Esophagus squamous epithelium (tissue), 5 donors: Measurements from ENCODE around the gene FOXP1. TPM values are rescaled to one million over a fixed set of nuclear protein-coding genes. Genes with fewer than 3 reads are reported as not detected.

Source experiments
- DNase-seq: peaks from one replicate; lab custom pipeline; 2025; lab: John Stamatoyannopoulos, UW
- H3K27ac ChIP-seq, 4 donors: fragments of 200-600 bp; sonication (generic); one replicate each; pipeline ENCODE4 v1.5.1; 2016 to 2019; ENCODE audit warnings: mild to moderate bottlenecking in 1 of 4
- H3K27me3 ChIP-seq, 4 donors: fragments of 200-600 bp; sonication (generic); 1 replicate in 3 of 4; 2 replicates in 1 of 4; pipeline versions ENCODE4 v1.5.1 to v1.6.0; 2017 to 2021; ENCODE audit warnings: antibody characterized with exemption in 1 of 4
- H3K36me3 ChIP-seq, 3 donors: fragments of 200-600 bp; sonication (generic); one replicate each; pipeline ENCODE4 v1.5.1; 2016 to 2019
- H3K4me1 ChIP-seq, 3 donors: fragments of 200-600 bp; sonication (generic); one replicate each; pipeline ENCODE4 v1.5.1; 2017 to 2019
- H3K4me3 ChIP-seq, 4 donors: fragments of 200-600 bp; sonication (generic); 1 replicate in 3 of 4; 2 replicates in 1 of 4; pipeline ENCODE4 v1.5.1; 2016 to 2019; ENCODE audit warnings: mild to moderate bottlenecking in 2 of 4, moderate library complexity in 1 of 4
- H3K9me3 ChIP-seq, 3 donors: fragments of 200-600 bp; sonication (generic); one replicate each; pipeline ENCODE4 v1.5.1; 2016 to 2019
- CTCF ChIP-seq, 6 experiments: fragments of 450-650 bp in 4 of 6; fragments of 200-600 bp in 2 of 6; sonication (generic) in 2 of 6; IDR thresholded peaks; one replicate each; pipeline ENCODE4 v1.5.1; 2016 to 2019; ENCODE audit warnings: antibody characterized with exemption in 6 of 6, mild to moderate bottlenecking in 4 of 6, moderate library complexity in 4 of 6
- POLR2A ChIP-seq, 4 donors: fragments of 450-650 bp; IDR thresholded peaks; one replicate each; pipeline ENCODE4 v1.6.1; 2017; ENCODE audit warnings: antibody characterized with exemption in 4 of 4, mild to moderate bottlenecking in 4 of 4, moderate library complexity in 3 of 4
- WGBS, 2 donors: methylation state at CpG; one replicate each; pipeline ENCODE4 v1.1.5; 2018; 5-methylcytosine and 5-hydroxymethylcytosine counted together
- intact Hi-C: fragments of 100-400 bp; cut with DNase I; formaldehyde crosslinking; loops from one replicate; pipeline ENCODE4 v1.15.0; 2022
- total RNA-seq, 4 donors: library from RNA; depleted of rRNA; stranded (reverse); fragments of >200 nt; gene quantifications; one replicate each; pipeline ENCODE4 v1.1.0, GENCODE V29; 2016
- donor health status: DM: yes; HTN: yes; CAD: no.

FOXP1 gene
- total RNA-seq, 4 donors from 2014 or later, result 49.1 to 124 (median 61.1) TPM

- Histone ChIP-seq H3K4me1 (peaks cover 0 to 24% (median 6%) of the 10 kb centered on the region in 3 donors), H3K27me3 (no peaks in the 10 kb centered on the region), H3K4me3 (no peak overlapping the region), H3K9me3 (no peaks in the 10 kb centered on the region), H3K27ac (peak overlapping the region in 1 of 4 donors; percentile 97), H3K36me3 (no peaks in the 10 kb centered on the region)
- 29 to 36% methylated on average over 5 of the region's 5 CpGs for WGBS, 2 donors
- intact Hi-C loops, result loop anchor here (10.0 kb wide), 1 partner anchor 512 kb away; no protein-coding TSS in a partner anchor
- DNase-seq, result no peak
- no peak for TF ChIP-seq CTCF (IDR thresholded peaks at IDR 0.05)
- TF ChIP-seq POLR2A (IDR thresholded peaks at IDR 0.05), result no peak
These were observed 3.3 kb upstream of the FOXP1 start for GRCh38 chr3:71586810-71587242.

GRCh38 chr3:71585887-71586809 is 2.6 kb upstream of the FOXP1 start:
- intact Hi-C loops, result loop anchor here (10.0 kb wide), 1 partner anchor 511 kb away; no protein-coding TSS in a partner anchor
- no peak for DNase-seq
- 15 to 18% methylated on average over 7 of the region's 7 CpGs for WGBS, 2 donors

DNA sequence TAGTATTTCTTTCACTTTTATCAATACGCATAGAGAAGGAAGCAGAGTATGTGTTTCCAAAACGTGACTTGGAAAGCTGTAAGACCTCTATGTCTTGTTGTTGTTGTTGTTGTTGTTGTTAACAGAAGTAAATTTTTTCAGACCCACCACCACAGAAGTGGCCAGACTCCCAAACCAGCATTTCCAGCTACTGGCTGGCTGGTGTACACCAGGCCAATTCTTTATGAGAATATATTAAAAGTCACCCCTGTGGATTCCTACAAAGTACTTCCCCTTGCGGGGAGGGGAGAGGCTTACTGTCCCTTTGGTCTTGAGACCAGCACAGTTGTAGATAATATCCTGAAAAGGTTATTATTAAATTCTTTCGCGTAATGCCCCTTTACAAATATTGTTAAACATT is 1.6 kb upstream of the FOXP1 start:
- peak overlapping the region in 3 of 4 donors; percentile 62 to 94 (median 94) for H3K4me3 ChIP-seq
- no peak for DNase-seq
- H3K27me3 ChIP-seq, result no peaks in the 10 kb centered on the region
- TF ChIP-seq CTCF (IDR thresholded peaks at IDR 0.05) (no peak), POLR2A (IDR thresholded peaks at IDR 0.05) (no peak)
- H3K4me1 ChIP-seq, result peaks cover 0 to 37% (median 10%) of the 10 kb centered on the region in 3 donors
- peak overlapping the region; percentile 97 to 100 (median 98) for H3K27ac ChIP-seq
- 28 to 36% methylated on average over 5 of the region's 5 CpGs for WGBS, 2 donors
- no peaks in the 10 kb centered on the region for H3K36me3 ChIP-seq
- intact Hi-C loops, result loop anchor here (10.0 kb wide), 1 partner anchor 510 kb away; no protein-coding TSS in a partner anchor
- H3K9me3 ChIP-seq, result no peaks in the 10 kb centered on the region

More at GRCh38 chr3:71585887-71586809, 2.6 kb upstream of the FOXP1 start:
- no peaks in the 10 kb centered on the region for H3K36me3 ChIP-seq
- peak overlapping the region in 3 of 4 donors; percentile 97 to 100 (median 99) for H3K27ac ChIP-seq
- no peaks in the 10 kb centered on the region for H3K27me3 ChIP-seq
- no peaks in the 10 kb centered on the region for H3K9me3 ChIP-seq
- H3K4me1 ChIP-seq, result peaks cover 0 to 27% (median 6%) of the 10 kb centered on the region in 3 donors
- TF ChIP-seq CTCF (IDR thresholded peaks at IDR 0.05) (peak; percentile 47 to 75 (median 70)), POLR2A (IDR thresholded peaks at IDR 0.05) (no peak)
- H3K4me3 ChIP-seq, result no peak overlapping the region

GRCh38 chr3:71584394-71585011 is 975 bp upstream of the FOXP1 start:
- 1 to 2% methylated on average over 18 of the region's 18 CpGs for whole genome bisulfite sequencing, 2 donors
- Histone ChIP-seq H3K4me3 (peak overlapping the region; percentile 57 to 94 (median 78)), H3K4me1 (peaks cover 0 to 43% (median 14%) of the 10 kb centered on the region in 3 donors), H3K27me3 (no peaks in the 10 kb centered on the region), H3K9me3 (no peaks in the 10 kb centered on the region), H3K27ac (peak overlapping the region; percentile 97 to 100 (median 98)), H3K36me3 (no peaks in the 10 kb centered on the region)
- TF ChIP-seq CTCF (IDR thresholded peaks at IDR 0.05) (no peak), POLR2A (IDR thresholded peaks at IDR 0.05) (peak in 1 of 4 donors; percentile 26)
- no peak for DNase-seq
- intact Hi-C loops, result loop anchor here (5.0 to 10.0 kb wide), 2 partner anchors 142 to 510 kb away; no protein-coding TSS in a partner anchor
